Kasumi-1 (cell line): ENCODE results near the gene DENND2A.
"Not testable (repeated sequence)": the region's sequence is repeated elsewhere in the genome, so short reads cannot be mapped to it uniquely, and the experiment has no call there.

Experiments used
- DNase-seq, 2 experiments: peaks; one replicate each; lab custom pipeline; 2025; lab: John Stamatoyannopoulos, UW

The DENND2A gene

GRCh38 chr7:140506788-140507464 is 133.7 kb downstream of the DENND2A start:
- DNase-seq, result no peak

- DNase-seq, result no peak
These were observed 138.6 kb downstream of the DENND2A start for GRCh38 chr7:140501966-140502365.

GRCh38 chr7:140497807-140498206 is 142.8 kb downstream of the DENND2A start:
- DNase-seq, result not testable (repeated sequence)

GRCh38 chr7:140497241-140497769 is 143.3 kb downstream of the DENND2A start:
- no peak for DNase-seq

GRCh38 chr7:140495514-140496097 is 145.0 kb downstream of the DENND2A start:
- no peak for DNase-seq

GRCh38 chr7:140494867-140495266 is 145.7 kb downstream of the DENND2A start:
- DNase-seq, result no peak

- DNase-seq, result no peak
These were observed 151.6 kb downstream of the DENND2A start for GRCh38 chr7:140489026-140489359.

GRCh38 chr7:140485500-140486265 is 154.9 kb downstream of the DENND2A start:
- no peak for DNase-seq

GRCh38 chr7:140484951-140485499 is 155.6 kb downstream of the DENND2A start:
- no peak for DNase-seq

GRCh38 chr7:140484479-140484878 is 156.1 kb downstream of the DENND2A start:
- no peak for DNase-seq

GRCh38 chr7:140479739-140480084 is 160.9 kb downstream of the DENND2A start:
- DNase-seq, result peak in 1 of 2 experiments; percentile 71

GRCh38 chr7:140479062-140479738 is 161.4 kb downstream of the DENND2A start, which contains the start of gene MKRN1:
Gene MKRN1 (minus strand): TSS chr7:140479505. CDS start chr7:140479344, 161 bp downstream.
- DNase-seq, result peak; percentile 84

GRCh38 chr7:140478246-140479061 is 162.2 kb downstream of the DENND2A start:
- peak; percentile 85 to 93 for DNase-seq

GRCh38 chr7:140476698-140477261 is 163.8 kb downstream of the DENND2A start:
- no peak for DNase-seq

GRCh38 chr7:140475747-140476333 is 164.8 kb downstream of the DENND2A start:
- peak; percentile 68 to 76 for DNase-seq
